IMR-90 (cell line): ENCODE data around the gene RAB11FIP4. TPM values are rescaled to one million over a fixed set of nuclear protein-coding genes. Genes with fewer than 3 reads are reported as not detected.

Experiments
- ATAC-seq: fragments of 200-7000 bp; cut with Tn5 transposase; 2 replicates; pipeline ENCODE4 v1.9.1; 2020; ENCODE audit warnings: low read depth, mild to moderate bottlenecking, moderate library complexity
- BruUV-seq: library from RNA; stranded (reverse); fragments of 400-500 nt; replicated peaks from 2 replicates; lab custom pipeline; 2021; lab: Mats Ljungman, UMichigan
- CTCF ChIA-PET: fragments of 300-600 bp; formaldehyde crosslinking; extraction: SDS; loops from one replicate; lab custom pipeline; 2021; ENCODE audit warnings: antibody characterized with exemption; lab: Yijun Ruan, JAX
- POLR2A ChIA-PET: fragments of 300-600 bp; sonication (Branson Sonifier 250); formaldehyde crosslinking; loops from one replicate; lab custom pipeline; 2022; ENCODE audit warnings: antibody characterized with exemption; ENCODE audit not compliant: unreplicated experiment; lab: Charles Lee
- DNase-seq: peaks from one replicate; pipeline ENCODE4 v3.0.0; 2013
- H2AFZ ChIP-seq: replicated peaks from 2 replicates; pipeline ENCODE3; 2013; ENCODE audit warnings: low read length, mild to moderate bottlenecking; ENCODE audit not compliant: poor library complexity
- H2AK5ac ChIP-seq: 2 replicates; pipeline ENCODE4 v1.6.1; 2013; ENCODE audit warnings: low read depth, low read length, inconsistent platforms
- H2AK9ac ChIP-seq: replicated peaks from 2 replicates; pipeline ENCODE3; 2013; ENCODE audit warnings: mild to moderate bottlenecking, low read depth, low read length, moderate library complexity; ENCODE audit not compliant: poor library complexity
- H2BK120ac ChIP-seq: 2 replicates; pipeline ENCODE4 v1.6.1; 2013; ENCODE audit warnings: low read depth, low read length, inconsistent platforms
- H2BK15ac ChIP-seq: 3 replicates; pipeline ENCODE4 v1.6.1; 2013; ENCODE audit warnings: low read depth, low read length, inconsistent platforms
- H2BK20ac ChIP-seq: 2 replicates; pipeline ENCODE4 v1.6.1; 2013; ENCODE audit warnings: low read depth, mild to moderate bottlenecking, inconsistent platforms, low read length, moderate library complexity
- H2BK5ac ChIP-seq: 2 replicates; pipeline ENCODE4 v1.6.1; 2013; ENCODE audit warnings: mild to moderate bottlenecking, low read depth, low read length, inconsistent platforms; ENCODE audit not compliant: poor library complexity, severe bottlenecking
- H3K14ac ChIP-seq: replicated peaks from 2 replicates; pipeline ENCODE4 v1.6.1; 2013; ENCODE audit warnings: low read depth, low read length, inconsistent platforms
- H3K18ac ChIP-seq: 2 replicates; pipeline ENCODE4 v1.6.1; 2013; ENCODE audit warnings: low read depth, low read length, control low read depth
- H3K23ac ChIP-seq: 2 replicates; pipeline ENCODE4 v1.6.1; 2013; ENCODE audit warnings: low read depth, low read length, inconsistent platforms
- H3K27ac ChIP-seq: 2 replicates; pipeline ENCODE4 v1.5.1; 2013; ENCODE audit warnings: mild to moderate bottlenecking, control low read depth, low read length; ENCODE audit not compliant: insufficient read depth
- H3K27me3 ChIP-seq: 2 replicates; pipeline ENCODE4 v1.6.1; 2013; ENCODE audit warnings: low read length; ENCODE audit not compliant: control insufficient read depth, insufficient read depth
- H3K36me3 ChIP-seq: 2 replicates; pipeline ENCODE4 v1.6.1; 2013; ENCODE audit warnings: low read length, mixed read lengths; ENCODE audit not compliant: control insufficient read depth, insufficient read depth
- H3K4ac ChIP-seq: 2 replicates; pipeline ENCODE4 v1.6.1; 2013; ENCODE audit warnings: low read depth, low read length, inconsistent platforms
- H3K4me1 ChIP-seq: 2 replicates; pipeline ENCODE4 v1.6.1; 2013; ENCODE audit warnings: low read length, mixed read lengths; ENCODE audit not compliant: control insufficient read depth, insufficient read depth
- H3K4me2 ChIP-seq: 2 replicates; pipeline ENCODE4 v1.6.1; 2013; ENCODE audit warnings: low read depth, mild to moderate bottlenecking, control low read depth, low read length, moderate library complexity
- H3K4me3 ChIP-seq: 2 replicates; pipeline ENCODE4 v1.5.1; 2013; ENCODE audit warnings: low read depth, mild to moderate bottlenecking, control low read depth, low read length, moderate library complexity; ENCODE audit not compliant: insufficient read depth
- H3K56ac ChIP-seq: 2 replicates; pipeline ENCODE4 v1.6.1; 2013; ENCODE audit warnings: low read length, inconsistent platforms; ENCODE audit not compliant: insufficient read depth; ENCODE audit errors: extremely low read depth
- H3K79me1 ChIP-seq, 2 experiments: 2 replicates each; pipeline ENCODE4 v1.6.1; 2013; ENCODE audit warnings: low read length in 2 of 2, inconsistent platforms in 1 of 2, low read depth in 1 of 2
- H3K9ac ChIP-seq: 2 replicates; pipeline ENCODE4 v1.6.1; 2013; ENCODE audit warnings: low read depth, low read length, control low read depth
- H3K9me1 ChIP-seq: 2 replicates; pipeline ENCODE4 v1.6.1; 2013; ENCODE audit warnings: low read length, inconsistent platforms; ENCODE audit not compliant: insufficient read depth
- H3K9me3 ChIP-seq: 2 replicates; pipeline ENCODE4 v1.6.1; 2013; ENCODE audit warnings: low read length; ENCODE audit not compliant: control insufficient read depth, insufficient read depth
- H4K20me1 ChIP-seq: 2 replicates; pipeline ENCODE4 v1.6.1; 2013; ENCODE audit warnings: low read length, inconsistent platforms; ENCODE audit not compliant: insufficient read depth
- H4K5ac ChIP-seq: 2 replicates; pipeline ENCODE4 v1.6.1; 2013; ENCODE audit warnings: mild to moderate bottlenecking, low read depth, low read length, control low read depth
- H4K8ac ChIP-seq, 2 experiments: 2 replicates each; pipeline ENCODE4 v1.6.1; 2013; ENCODE audit warnings: low read depth in 2 of 2, low read length in 2 of 2, control low read depth in 1 of 2, inconsistent platforms in 1 of 2
- H4K91ac ChIP-seq: 2 replicates; pipeline ENCODE4 v1.6.1; 2013; ENCODE audit warnings: low read depth, low read length, inconsistent platforms; ENCODE audit not compliant: insufficient read depth
- BHLHE40 ChIP-seq: fragments of 150-350 bp; IDR thresholded peaks from 2 replicates; pipeline ENCODE4 v1.6.1; 2016; ENCODE audit warnings: mild to moderate bottlenecking, low read depth, low read length
- CEBPB ChIP-seq: IDR thresholded peaks from 2 replicates; pipeline ENCODE4 v1.6.1; 2012; ENCODE audit warnings: low read depth, low read length, improper control_type of control experiment
- CHD1 ChIP-seq: IDR thresholded peaks from 2 replicates; pipeline ENCODE4 v1.6.1; 2012; ENCODE audit warnings: low read depth, low read length, improper control_type of control experiment
- CTCF ChIP-seq: conservative IDR thresholded peaks from 2 replicates; pipeline ENCODE4 v1.5.1; 2012; ENCODE audit warnings: mild to moderate bottlenecking, low read depth, low read length, improper control_type of control experiment
- FOS ChIP-seq: fragments of 150-350 bp; IDR thresholded peaks from 2 replicates; pipeline ENCODE4 v1.6.1; 2016; ENCODE audit warnings: low read depth, low read length
- MAFK ChIP-seq: IDR thresholded peaks from 2 replicates; pipeline ENCODE4 v1.6.1; 2012; ENCODE audit warnings: low read depth, low read length, improper control_type of control experiment
- MAZ ChIP-seq: IDR thresholded peaks from 2 replicates; pipeline ENCODE4 v1.6.1; 2012; ENCODE audit warnings: low read depth, mild to moderate bottlenecking, low read length, improper control_type of control experiment, moderate library complexity, borderline replicate concordance
- MXI1 ChIP-seq: IDR thresholded peaks from 2 replicates; pipeline ENCODE4 v1.6.1; 2012; ENCODE audit warnings: low read depth, mild to moderate bottlenecking, low read length, moderate library complexity, borderline replicate concordance
- NFE2L2 ChIP-seq: fragments of 150-350 bp; IDR thresholded peaks from 2 replicates; pipeline ENCODE4 v1.6.1; 2016; ENCODE audit warnings: low read depth, mild to moderate bottlenecking, low read length
- POLR2A ChIP-seq: IDR thresholded peaks from 2 replicates; pipeline ENCODE4 v1.6.1; 2012; ENCODE audit warnings: mild to moderate bottlenecking, low read depth, low read length
- RAD21 ChIP-seq: IDR thresholded peaks from 2 replicates; pipeline ENCODE4 v1.6.1; 2012; ENCODE audit warnings: low read length, improper control_type of control experiment
- RCOR1 ChIP-seq: IDR thresholded peaks from 2 replicates; pipeline ENCODE4 v1.6.1; 2012; ENCODE audit warnings: mild to moderate bottlenecking, low read length, improper control_type of control experiment; ENCODE audit not compliant: insufficient replicate concordance
- RFX5 ChIP-seq: IDR thresholded peaks from 2 replicates; pipeline ENCODE4 v1.8.0; 2012; ENCODE audit warnings: low read depth, mild to moderate bottlenecking, low read length, moderate library complexity
- SMC3 ChIP-seq: fragments of 150-350 bp; IDR thresholded peaks from 2 replicates; pipeline ENCODE4 v1.6.1; 2016; ENCODE audit warnings: low read depth, mild to moderate bottlenecking, antibody characterized with exemption, low read length, moderate library complexity
- USF2 ChIP-seq: fragments of 150-350 bp; IDR thresholded peaks from 2 replicates; pipeline ENCODE4 v1.6.1; 2017; ENCODE audit warnings: mild to moderate bottlenecking, antibody characterized with exemption, low read length, low read depth
- WGBS, 2 experiments: methylation state at CpG; one replicate each; pipeline versions ENCODE4 v1.1.5 to v1.1.7; 2013; ENCODE audit warnings: missing lambda C conversion rate in 2 of 2; ENCODE audit not compliant: insufficient read length in 1 of 2; ENCODE audit errors: extremely low coverage in 2 of 2; 5-methylcytosine and 5-hydroxymethylcytosine counted together
- dilution Hi-C: fragments of 300-500 bp; cut with HindIII; formaldehyde crosslinking; loops from one replicate; pipeline ENCODE4 v1.14.3; 2018; ENCODE audit warnings: low sequenced_read_pairs; ENCODE audit not compliant: unreplicated experiment
- in situ Hi-C: fragments of 300-500 bp; cut with MboI; formaldehyde crosslinking; loops from 3 replicates; pipeline ENCODE4 v1.14.3; 2019; ENCODE audit warnings: low sequenced_read_pairs, inconsistent platforms, mixed read lengths
- intact Hi-C: fragments of 100-400 bp; cut with micrococcal nuclease; formaldehyde crosslinking; loops from 2 replicates; pipeline ENCODE4 v1.10.0; 2022
- polyA plus RNA-seq, 3 experiments: library from polyadenylated mRNA; depleted of rRNA; stranded (reverse); fragments of >200 nt; gene quantifications; 2 replicates each; pipeline ENCODE4 v1.2.3, GENCODE V29; 2012; ENCODE audit warnings: low replicate concordance in 1 of 3
- total RNA-seq: library from RNA; depleted of rRNA; stranded (reverse); fragments of >200 nt; gene quantifications from 2 replicates; pipeline ENCODE4 v1.2.3, GENCODE V29; 2012
- TF ChIP-seq, protein P1 (sequence below): fragments of 150-350 bp; IDR thresholded peaks from 2 replicates; pipeline ENCODE4 v1.6.1; 2016; ENCODE audit warnings: low read depth, mild to moderate bottlenecking, low read length, moderate library complexity, borderline replicate concordance

The RAB11FIP4 gene
- total and polyA plus RNA-seq, 2 of the 4 experiments (the other 2 are of a cell fraction): 0.68 to 1.1 TPM

DNA sequence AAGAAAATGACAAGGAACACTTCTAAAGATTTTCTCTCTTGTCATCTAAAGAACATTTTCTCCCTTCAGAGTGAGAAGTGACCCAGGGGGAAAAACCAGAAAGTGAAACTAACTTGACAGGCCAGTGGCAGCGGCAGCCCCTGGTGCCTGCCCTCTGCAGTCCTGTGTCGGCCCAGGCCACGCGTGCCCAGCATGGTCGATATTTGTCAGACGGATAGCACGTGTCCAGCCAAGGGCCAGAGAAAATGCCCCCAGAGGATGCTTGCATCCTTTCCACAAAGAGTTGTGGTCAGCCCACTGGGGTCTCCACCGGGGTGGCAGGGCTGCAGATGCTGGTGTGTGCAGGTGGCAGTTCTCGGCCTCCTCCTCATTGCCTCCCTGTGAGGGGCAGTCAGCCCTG lies 176.6 kb downstream of the RAB11FIP4 start:
- no peak overlapping the region for H3K18ac ChIP-seq
- no peak overlapping the region for H2BK20ac ChIP-seq
- peaks cover 44% of the 10 kb centered on the region for H3K9me1 ChIP-seq
- H3K56ac ChIP-seq: no peak overlapping the region
- 0 out of 2 replicates have a peak overlapping the region, but pooled peaks have one; percentile 13 for H3K14ac ChIP-seq
- H4K8ac ChIP-seq: peak overlapping the region in 1 of 2 experiments; percentile 8; a peak in 1 of 4 replicates
- ChIA-PET POLR2A (no interaction called here), CTCF (no interaction called here)
- BruUV-seq: no TSS peak
- peak overlapping the region; percentile 31 for H2BK5ac ChIP-seq
- H4K91ac ChIP-seq: no peak overlapping the region
- H2AK9ac ChIP-seq: peak overlapping the region; percentile 31
- H2AFZ ChIP-seq: no peak overlapping the region
- H3K4me1 ChIP-seq: peaks cover 45% of the 10 kb centered on the region
- dilution Hi-C loops: no loop called here
- H3K9ac ChIP-seq: no peak overlapping the region
- H3K23ac ChIP-seq: peak overlapping the region; percentile 10; the same call in 1 of the 2 replicates
- H2BK120ac ChIP-seq: peak overlapping the region; percentile 28; the same call in 1 of the 2 replicates
- 0 out of 2 replicates have a peak overlapping the region, but pooled peaks have one; percentile 7 for H4K5ac ChIP-seq
- intact Hi-C loops: no loop called here
- H4K20me1 ChIP-seq: peaks cover 44% of the 10 kb centered on the region
- peak overlapping the region; percentile 10; the same call in 1 of the 2 replicates for H3K27ac ChIP-seq
- no peaks in the 10 kb centered on the region for H3K36me3 ChIP-seq
- no peak overlapping the region for H3K4me2 ChIP-seq
- no peak overlapping the region for H3K4me3 ChIP-seq
- TF ChIP-seq CTCF (no peak), RCOR1 (no peak), POLR2A (no peak), FOS (no peak), SMC3 (no peak), USF2 (no peak), CEBPB (no peak), MXI1 (no peak), CHD1 (no peak), MAZ (no peak), MAFK (no peak), RAD21 (no peak), RFX5 (no peak), NFE2L2 (no peak), BHLHE40 (no peak)
- TF ChIP-seq, protein P1, sequence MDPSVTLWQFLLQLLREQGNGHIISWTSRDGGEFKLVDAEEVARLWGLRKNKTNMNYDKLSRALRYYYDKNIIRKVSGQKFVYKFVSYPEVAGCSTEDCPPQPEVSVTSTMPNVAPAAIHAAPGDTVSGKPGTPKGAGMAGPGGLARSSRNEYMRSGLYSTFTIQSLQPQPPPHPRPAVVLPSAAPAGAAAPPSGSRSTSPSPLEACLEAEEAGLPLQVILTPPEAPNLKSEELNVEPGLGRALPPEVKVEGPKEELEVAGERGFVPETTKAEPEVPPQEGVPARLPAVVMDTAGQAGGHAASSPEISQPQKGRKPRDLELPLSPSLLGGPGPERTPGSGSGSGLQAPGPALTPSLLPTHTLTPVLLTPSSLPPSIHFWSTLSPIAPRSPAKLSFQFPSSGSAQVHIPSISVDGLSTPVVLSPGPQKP: no peak
- H2AK5ac ChIP-seq: peak overlapping the region; percentile 61; the same call in 1 of the 2 replicates
- no peak for DNase-seq
- peak overlapping the region; percentile 60 for H3K4ac ChIP-seq
- no peak for ATAC-seq
- no peak overlapping the region; the same call in 2 of the 3 replicates for H2BK15ac ChIP-seq
- in situ Hi-C loops: no loop called here
- WGBS, 2 experiments: 93% methylated on average over 5 of the region's 9 CpGs; no CpG with 5 or more reads in 1 of the 2 experiments
- no peaks in the 10 kb centered on the region for H3K9me3 ChIP-seq
- H3K27me3 ChIP-seq: no peaks in the 10 kb centered on the region
- H3K79me1 ChIP-seq: peaks cover 9 to 83% of the 10 kb centered on the region in 2 experiments
